HL-60 (cell line): ENCODE data around the gene HLCS.

Source experiments
- DNase-seq, 2 experiments: peaks; one replicate each; pipeline ENCODE4 v3.0.0-alpha.2; 2010 to 2020; ENCODE audit warnings: low read depth in 1 of 2, low spot score in 1 of 2
- H3K27ac ChIP-seq: fragments of 250-450 bp; sonication (Bioruptor Pico); replicated peaks from 2 replicates; pipeline ENCODE4 v1.5.1; 2020; ENCODE audit warnings: mild to moderate bottlenecking, moderate library complexity
- H3K27me3 ChIP-seq: fragments of 250-450 bp; sonication (Bioruptor Pico); 2 replicates; pipeline ENCODE4 v1.5.1; 2021; ENCODE audit warnings: mild to moderate bottlenecking, moderate library complexity; ENCODE audit not compliant: insufficient read depth, poor library complexity, severe bottlenecking
- H3K4me3 ChIP-seq: replicated peaks from 2 replicates; pipeline ENCODE4 v1.5.1; 2011; ENCODE audit warnings: mild to moderate bottlenecking, control low read depth, low read length; ENCODE audit not compliant: insufficient read depth
- CTCF ChIP-seq: IDR thresholded peaks from one replicate; pipeline ENCODE4 v1.5.1; 2011; ENCODE audit warnings: low read length, control low read depth, inconsistent platforms; ENCODE audit not compliant: insufficient read depth
- GABPA ChIP-seq: IDR thresholded peaks from 2 replicates; pipeline ENCODE4 v1.6.1; 2012; ENCODE audit warnings: low read depth
- POLR2AphosphoS5 ChIP-seq: IDR thresholded peaks from 2 replicates; pipeline ENCODE4 v1.6.1; 2012; ENCODE audit warnings: low read depth
- REST ChIP-seq: IDR thresholded peaks from 2 replicates; pipeline ENCODE4 v1.6.1; 2012; ENCODE audit warnings: low read depth; ENCODE audit not compliant: insufficient replicate concordance
- SPI1 ChIP-seq: IDR thresholded peaks from 2 replicates; pipeline ENCODE4 v1.6.1; 2012; ENCODE audit warnings: low read depth, mild to moderate bottlenecking, borderline replicate concordance

The HLCS gene

GRCh38 chr21:36932161-36932816 lies 34.2 kb downstream of the HLCS start:
- Histone ChIP-seq H3K4me3 (no peak overlapping the region), H3K27me3 (no peaks in the 10 kb centered on the region), H3K27ac (no peak overlapping the region)
- DNase-seq: no peak
- TF ChIP-seq REST (no peak), POLR2AphosphoS5 (no peak), GABPA (no peak)

- no peak for DNase-seq
- TF ChIP-seq GABPA (no peak), POLR2AphosphoS5 (no peak), SPI1 (no peak), REST (no peak), CTCF (no peak)
- H3K27me3 ChIP-seq: no peaks in the 10 kb centered on the region
These were observed 36.8 kb downstream of the HLCS start for GRCh38 chr21:36929622-36930021.

GRCh38 chr21:36928960-36929359 lies 37.5 kb downstream of the HLCS start:
- no peaks in the 10 kb centered on the region for H3K27me3 ChIP-seq
- no peak overlapping the region for H3K4me3 ChIP-seq
- no peak for TF ChIP-seq REST
- no peak for TF ChIP-seq SPI1
- no peak for TF ChIP-seq POLR2AphosphoS5
- TF ChIP-seq GABPA: no peak
- TF ChIP-seq CTCF: no peak
- no peak for DNase-seq
- no peak overlapping the region for H3K27ac ChIP-seq

More at GRCh38 chr21:36929622-36930021, 36.8 kb downstream of the HLCS start:
- Histone ChIP-seq H3K4me3 (no peak overlapping the region), H3K27ac (no peak overlapping the region)
